ENCODE results near the gene POGZ.

Gene POGZ

DNA sequence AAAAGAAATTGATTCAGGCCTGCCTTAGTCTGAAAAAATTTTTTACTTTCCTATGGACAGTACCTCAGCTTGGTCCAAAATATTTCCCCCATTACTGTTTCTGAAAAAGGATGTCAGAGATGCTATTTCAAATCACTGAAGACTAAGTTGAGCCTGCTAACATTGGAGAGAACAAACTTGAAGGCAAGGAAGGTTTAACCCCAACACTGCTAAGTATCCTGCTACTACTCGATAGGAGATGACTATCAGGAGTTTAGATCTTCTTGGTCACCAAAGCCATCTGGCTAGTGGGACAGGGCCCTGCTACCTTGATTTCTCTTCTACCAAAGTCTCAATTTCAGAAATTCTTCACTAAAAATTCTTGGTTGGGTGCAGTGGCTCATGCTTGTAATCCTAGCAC is 22.7 kb upstream of the POGZ start:
- TF ChIP-seq, protein P1, sequence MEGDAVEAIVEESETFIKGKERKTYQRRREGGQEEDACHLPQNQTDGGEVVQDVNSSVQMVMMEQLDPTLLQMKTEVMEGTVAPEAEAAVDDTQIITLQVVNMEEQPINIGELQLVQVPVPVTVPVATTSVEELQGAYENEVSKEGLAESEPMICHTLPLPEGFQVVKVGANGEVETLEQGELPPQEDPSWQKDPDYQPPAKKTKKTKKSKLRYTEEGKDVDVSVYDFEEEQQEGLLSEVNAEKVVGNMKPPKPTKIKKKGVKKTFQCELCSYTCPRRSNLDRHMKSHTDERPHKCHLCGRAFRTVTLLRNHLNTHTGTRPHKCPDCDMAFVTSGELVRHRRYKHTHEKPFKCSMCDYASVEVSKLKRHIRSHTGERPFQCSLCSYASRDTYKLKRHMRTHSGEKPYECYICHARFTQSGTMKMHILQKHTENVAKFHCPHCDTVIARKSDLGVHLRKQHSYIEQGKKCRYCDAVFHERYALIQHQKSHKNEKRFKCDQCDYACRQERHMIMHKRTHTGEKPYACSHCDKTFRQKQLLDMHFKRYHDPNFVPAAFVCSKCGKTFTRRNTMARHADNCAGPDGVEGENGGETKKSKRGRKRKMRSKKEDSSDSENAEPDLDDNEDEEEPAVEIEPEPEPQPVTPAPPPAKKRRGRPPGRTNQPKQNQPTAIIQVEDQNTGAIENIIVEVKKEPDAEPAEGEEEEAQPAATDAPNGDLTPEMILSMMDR (IDR thresholded peaks at IDR 0.05; ENCODE audit: insufficient read depth, low read length), result no peak
- no peak for TF ChIP-seq POLR2AphosphoS5 (IDR thresholded peaks at IDR 0.05; ENCODE audit: low read depth)
- no peak for TF ChIP-seq SPI1 (IDR thresholded peaks at IDR 0.05; ENCODE audit: borderline replicate concordance, low read depth)
- TF ChIP-seq, protein P2, sequence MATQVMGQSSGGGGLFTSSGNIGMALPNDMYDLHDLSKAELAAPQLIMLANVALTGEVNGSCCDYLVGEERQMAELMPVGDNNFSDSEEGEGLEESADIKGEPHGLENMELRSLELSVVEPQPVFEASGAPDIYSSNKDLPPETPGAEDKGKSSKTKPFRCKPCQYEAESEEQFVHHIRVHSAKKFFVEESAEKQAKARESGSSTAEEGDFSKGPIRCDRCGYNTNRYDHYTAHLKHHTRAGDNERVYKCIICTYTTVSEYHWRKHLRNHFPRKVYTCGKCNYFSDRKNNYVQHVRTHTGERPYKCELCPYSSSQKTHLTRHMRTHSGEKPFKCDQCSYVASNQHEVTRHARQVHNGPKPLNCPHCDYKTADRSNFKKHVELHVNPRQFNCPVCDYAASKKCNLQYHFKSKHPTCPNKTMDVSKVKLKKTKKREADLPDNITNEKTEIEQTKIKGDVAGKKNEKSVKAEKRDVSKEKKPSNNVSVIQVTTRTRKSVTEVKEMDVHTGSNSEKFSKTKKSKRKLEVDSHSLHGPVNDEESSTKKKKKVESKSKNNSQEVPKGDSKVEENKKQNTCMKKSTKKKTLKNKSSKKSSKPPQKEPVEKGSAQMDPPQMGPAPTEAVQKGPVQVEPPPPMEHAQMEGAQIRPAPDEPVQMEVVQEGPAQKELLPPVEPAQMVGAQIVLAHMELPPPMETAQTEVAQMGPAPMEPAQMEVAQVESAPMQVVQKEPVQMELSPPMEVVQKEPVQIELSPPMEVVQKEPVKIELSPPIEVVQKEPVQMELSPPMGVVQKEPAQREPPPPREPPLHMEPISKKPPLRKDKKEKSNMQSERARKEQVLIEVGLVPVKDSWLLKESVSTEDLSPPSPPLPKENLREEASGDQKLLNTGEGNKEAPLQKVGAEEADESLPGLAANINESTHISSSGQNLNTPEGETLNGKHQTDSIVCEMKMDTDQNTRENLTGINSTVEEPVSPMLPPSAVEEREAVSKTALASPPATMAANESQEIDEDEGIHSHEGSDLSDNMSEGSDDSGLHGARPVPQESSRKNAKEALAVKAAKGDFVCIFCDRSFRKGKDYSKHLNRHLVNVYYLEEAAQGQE (IDR thresholded peaks at IDR 0.05; ENCODE audit: insufficient replicate concordance, low read depth), result no peak
- H3K27ac ChIP-seq (replicated peaks), result no peak overlapping the region
- H3K27me3 ChIP-seq (ENCODE audit: insufficient read depth, poor library complexity, severe bottlenecking), result no peaks in the 10 kb centered on the region
- H3K4me3 ChIP-seq (replicated peaks; ENCODE audit: insufficient read depth, low read length), result no peak overlapping the region
- no peak for DNase-seq (ENCODE audit: low read depth in 1 of 2, low spot score in 1 of 2)

DNA sequence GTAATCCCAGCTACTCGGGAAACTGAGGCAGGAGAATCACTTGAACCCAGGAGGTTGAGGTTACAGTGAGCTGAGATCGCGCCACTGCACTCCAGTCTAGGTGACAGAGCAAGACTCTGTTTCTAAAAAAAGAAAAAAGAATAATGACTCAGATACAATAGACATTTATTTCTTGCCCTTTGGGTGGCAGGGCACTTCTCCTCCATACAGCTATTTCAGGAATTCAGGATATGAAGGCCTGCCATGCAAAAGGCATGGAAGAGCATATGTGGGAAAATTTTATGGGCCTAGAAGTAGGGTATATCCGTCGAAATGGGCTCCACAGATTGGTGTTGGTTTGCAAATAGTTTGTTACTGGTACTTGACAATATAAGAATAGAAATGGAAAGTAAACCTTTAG is 20.2 kb upstream of the POGZ start:
- Histone ChIP-seq H3K27me3 (ENCODE audit: insufficient read depth, poor library complexity, severe bottlenecking) (no peaks in the 10 kb centered on the region), H3K4me3 (replicated peaks; ENCODE audit: insufficient read depth, low read length) (no peak overlapping the region), H3K27ac (replicated peaks) (no peak overlapping the region)
- no peak for DNase-seq (ENCODE audit: low read depth in 1 of 2, low spot score in 1 of 2)
- TF ChIP-seq GABPA (IDR thresholded peaks at IDR 0.05; ENCODE audit: low read depth) (no peak), POLR2AphosphoS5 (IDR thresholded peaks at IDR 0.05; ENCODE audit: low read depth) (no peak), SPI1 (IDR thresholded peaks at IDR 0.05; ENCODE audit: borderline replicate concordance, low read depth) (no peak)
- TF ChIP-seq, protein P1 (IDR thresholded peaks at IDR 0.05; ENCODE audit: insufficient read depth, low read length), result no peak
- TF ChIP-seq, protein P2 (IDR thresholded peaks at IDR 0.05; ENCODE audit: insufficient replicate concordance, low read depth), result no peak

DNA sequence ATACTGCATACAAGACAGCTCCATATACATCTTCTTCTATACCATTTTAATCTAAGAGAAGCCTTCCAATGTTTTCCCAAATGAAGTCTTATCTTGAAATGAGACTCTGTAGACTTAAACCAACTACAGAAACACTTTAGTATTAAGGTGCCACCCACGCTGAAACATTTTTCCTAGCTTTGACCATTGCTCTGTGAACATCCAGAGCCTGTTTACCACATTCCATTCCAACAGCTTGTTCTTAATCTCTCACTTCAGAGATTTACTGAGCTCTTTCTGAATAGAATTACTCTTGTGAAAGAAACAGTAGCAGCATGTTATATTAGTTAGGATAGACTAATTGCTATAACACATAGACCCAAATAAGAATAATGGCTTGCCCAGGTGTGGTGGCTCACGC is 19.6 kb upstream of the POGZ start:
- H3K4me3 ChIP-seq (replicated peaks; ENCODE audit: insufficient read depth, low read length), result no peak overlapping the region
- no peak overlapping the region for H3K27ac ChIP-seq (replicated peaks)
- H3K27me3 ChIP-seq (ENCODE audit: insufficient read depth, poor library complexity, severe bottlenecking), result no peaks in the 10 kb centered on the region
- no peak for TF ChIP-seq POLR2AphosphoS5 (IDR thresholded peaks at IDR 0.05; ENCODE audit: low read depth)
- TF ChIP-seq, protein P2 (IDR thresholded peaks at IDR 0.05; ENCODE audit: insufficient replicate concordance, low read depth), result no peak
- no peak for TF ChIP-seq SPI1 (IDR thresholded peaks at IDR 0.05; ENCODE audit: borderline replicate concordance, low read depth)
- TF ChIP-seq GABPA (IDR thresholded peaks at IDR 0.05; ENCODE audit: low read depth), result no peak
- TF ChIP-seq, protein P1 (IDR thresholded peaks at IDR 0.05; ENCODE audit: insufficient read depth, low read length), result no peak
- DNase-seq (ENCODE audit: low read depth in 1 of 2, low spot score in 1 of 2), result no peak
